Measurements from ENCODE around the gene ARHGEF19. TPM values are rescaled to one million over a fixed set of nuclear protein-coding genes. Genes with fewer than 3 reads are reported as not detected.

Gene ARHGEF19
- total and polyA plus RNA-seq, 9 of the 15 experiments (the other 6 are each of a cell fraction or from before 2014, with no cell fraction given) = 0.73 to 21.0 (median 5.2) TPM

DNA sequence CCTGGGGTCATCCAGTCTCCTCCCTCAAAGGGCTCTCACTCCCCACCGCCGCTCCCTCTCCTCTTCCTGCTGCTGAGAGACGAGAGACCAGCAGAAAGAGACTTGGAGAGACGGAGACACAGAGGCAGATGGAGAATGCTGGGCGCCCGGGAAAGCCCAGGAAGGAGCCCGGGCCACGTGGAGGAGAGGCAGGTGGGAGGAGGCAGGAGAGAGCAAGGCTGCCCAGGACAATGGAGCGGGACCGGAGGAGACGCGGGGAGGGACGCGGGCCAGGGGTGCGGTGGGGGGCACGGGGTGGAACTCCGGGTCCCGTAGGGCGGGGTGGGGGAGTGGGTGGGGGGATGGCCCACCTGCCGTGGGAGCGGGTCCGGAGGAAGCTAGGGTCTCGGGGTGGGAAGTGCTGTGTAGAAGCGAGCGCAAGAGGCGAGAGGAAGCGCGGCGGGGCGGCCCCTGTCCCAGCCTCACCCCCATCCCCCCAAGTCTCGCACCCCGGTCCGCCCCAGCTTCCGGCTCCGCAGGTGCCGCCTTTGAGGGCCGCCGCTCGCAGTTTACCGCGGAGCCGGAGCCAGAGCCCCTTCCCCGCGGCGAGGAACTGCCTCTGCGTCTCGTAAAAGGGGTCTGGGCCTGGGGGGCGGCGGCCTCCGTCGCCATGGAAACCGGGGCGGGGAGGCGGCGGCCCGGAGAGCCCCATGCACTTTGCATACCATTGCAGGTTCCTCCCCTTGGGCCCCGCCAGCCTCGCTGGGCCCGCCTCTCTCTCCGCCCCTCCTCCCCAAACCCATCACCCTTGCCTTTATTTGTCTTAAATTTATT, 44.9 kb downstream of the ARHGEF19 start (continued):
- TF ChIP-seq, protein P1, sequence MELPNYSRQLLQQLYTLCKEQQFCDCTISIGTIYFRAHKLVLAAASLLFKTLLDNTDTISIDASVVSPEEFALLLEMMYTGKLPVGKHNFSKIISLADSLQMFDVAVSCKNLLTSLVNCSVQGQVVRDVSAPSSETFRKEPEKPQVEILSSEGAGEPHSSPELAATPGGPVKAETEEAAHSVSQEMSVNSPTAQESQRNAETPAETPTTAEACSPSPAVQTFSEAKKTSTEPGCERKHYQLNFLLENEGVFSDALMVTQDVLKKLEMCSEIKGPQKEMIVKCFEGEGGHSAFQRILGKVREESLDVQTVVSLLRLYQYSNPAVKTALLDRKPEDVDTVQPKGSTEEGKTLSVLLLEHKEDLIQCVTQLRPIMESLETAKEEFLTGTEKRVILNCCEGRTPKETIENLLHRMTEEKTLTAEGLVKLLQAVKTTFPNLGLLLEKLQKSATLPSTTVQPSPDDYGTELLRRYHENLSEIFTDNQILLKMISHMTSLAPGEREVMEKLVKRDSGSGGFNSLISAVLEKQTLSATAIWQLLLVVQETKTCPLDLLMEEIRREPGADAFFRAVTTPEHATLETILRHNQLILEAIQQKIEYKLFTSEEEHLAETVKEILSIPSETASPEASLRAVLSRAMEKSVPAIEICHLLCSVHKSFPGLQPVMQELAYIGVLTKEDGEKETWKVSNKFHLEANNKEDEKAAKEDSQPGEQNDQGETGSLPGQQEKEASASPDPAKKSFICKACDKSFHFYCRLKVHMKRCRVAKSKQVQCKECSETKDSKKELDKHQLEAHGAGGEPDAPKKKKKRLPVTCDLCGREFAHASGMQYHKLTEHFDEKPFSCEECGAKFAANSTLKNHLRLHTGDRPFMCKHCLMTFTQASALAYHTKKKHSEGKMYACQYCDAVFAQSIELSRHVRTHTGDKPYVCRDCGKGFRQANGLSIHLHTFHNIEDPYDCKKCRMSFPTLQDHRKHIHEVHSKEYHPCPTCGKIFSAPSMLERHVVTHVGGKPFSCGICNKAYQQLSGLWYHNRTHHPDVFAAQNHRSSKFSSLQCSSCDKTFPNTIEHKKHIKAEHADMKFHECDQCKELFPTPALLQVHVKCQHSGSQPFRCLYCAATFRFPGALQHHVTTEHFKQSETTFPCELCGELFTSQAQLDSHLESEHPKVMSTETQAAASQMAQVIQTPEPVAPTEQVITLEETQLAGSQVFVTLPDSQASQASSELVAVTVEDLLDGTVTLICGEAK (IDR thresholded peaks at IDR 0.05) = peak; percentile 46; the same call in 1 of the 2 replicates
- TF ChIP-seq, protein P1 (CRISPR knock-in tag; IDR thresholded peaks at IDR 0.05) = no peak
- TF ChIP-seq, protein P2, sequence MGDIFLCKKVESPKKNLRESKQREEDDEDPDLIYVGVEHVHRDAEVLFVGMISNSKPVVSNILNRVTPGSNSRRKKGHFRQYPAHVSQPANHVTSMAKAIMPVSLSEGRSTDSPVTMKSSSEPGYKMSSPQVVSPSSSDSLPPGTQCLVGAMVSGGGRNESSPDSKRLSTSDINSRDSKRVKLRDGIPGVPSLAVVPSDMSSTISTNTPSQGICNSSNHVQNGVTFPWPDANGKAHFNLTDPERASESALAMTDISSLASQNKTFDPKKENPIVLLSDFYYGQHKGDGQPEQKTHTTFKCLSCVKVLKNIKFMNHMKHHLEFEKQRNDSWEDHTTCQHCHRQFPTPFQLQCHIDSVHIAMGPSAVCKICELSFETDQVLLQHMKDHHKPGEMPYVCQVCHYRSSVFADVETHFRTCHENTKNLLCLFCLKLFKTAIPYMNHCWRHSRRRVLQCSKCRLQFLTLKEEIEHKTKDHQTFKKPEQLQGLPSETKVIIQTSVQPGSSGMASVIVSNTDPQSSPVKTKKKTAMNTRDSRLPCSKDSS (IDR thresholded peaks at IDR 0.05; ENCODE audit: low read depth, partially characterized antibody) = no peak
- peak; percentile 46 for TF ChIP-seq TAF1 (IDR thresholded peaks at IDR 0.05; ENCODE audit: control insufficient read depth, extremely low read depth, insufficient read depth, low read length, severe bottlenecking)
- no peak for TF ChIP-seq ZNF507 (tag; conservative IDR thresholded peaks at IDR 0.05)
- TF ChIP-seq CSDE1 (IDR thresholded peaks at IDR 0.05) = peak in 1 of 2 experiments; percentile 90; a peak in 2 of 4 replicates
- peak; percentile 45 to 63; a peak in 3 of 4 replicates for TF ChIP-seq MAZ (CRISPR knock-in tag; conservative IDR thresholded peaks at IDR 0.05 in 1 of 2, IDR thresholded peaks at IDR 0.05 in 1 of 2)
- peak; percentile 99 for TF ChIP-seq RFX1 (IDR thresholded peaks at IDR 0.05)
- TF ChIP-seq SP1 (CRISPR knock-in tag; IDR thresholded peaks at IDR 0.05) = peak; percentile 70; the same call in 1 of the 2 replicates
- TF ChIP-seq CHD2 (IDR thresholded peaks at IDR 0.05; ENCODE audit: low read depth, low read length) = no peak
- peak; percentile 15; the same call in 1 of the 2 replicates for TF ChIP-seq ETV1 (tag; conservative IDR thresholded peaks at IDR 0.05; ENCODE audit: low read depth)
- no peak for TF ChIP-seq CAMTA2 (CRISPR knock-in tag; conservative IDR thresholded peaks at IDR 0.05)
- no peak for TF ChIP-seq ARHGAP35 (IDR thresholded peaks at IDR 0.05; ENCODE audit: partially characterized antibody)
- TF ChIP-seq ERF (CRISPR knock-in tag; IDR thresholded peaks at IDR 0.05) = no peak
- TF ChIP-seq, protein P3, sequence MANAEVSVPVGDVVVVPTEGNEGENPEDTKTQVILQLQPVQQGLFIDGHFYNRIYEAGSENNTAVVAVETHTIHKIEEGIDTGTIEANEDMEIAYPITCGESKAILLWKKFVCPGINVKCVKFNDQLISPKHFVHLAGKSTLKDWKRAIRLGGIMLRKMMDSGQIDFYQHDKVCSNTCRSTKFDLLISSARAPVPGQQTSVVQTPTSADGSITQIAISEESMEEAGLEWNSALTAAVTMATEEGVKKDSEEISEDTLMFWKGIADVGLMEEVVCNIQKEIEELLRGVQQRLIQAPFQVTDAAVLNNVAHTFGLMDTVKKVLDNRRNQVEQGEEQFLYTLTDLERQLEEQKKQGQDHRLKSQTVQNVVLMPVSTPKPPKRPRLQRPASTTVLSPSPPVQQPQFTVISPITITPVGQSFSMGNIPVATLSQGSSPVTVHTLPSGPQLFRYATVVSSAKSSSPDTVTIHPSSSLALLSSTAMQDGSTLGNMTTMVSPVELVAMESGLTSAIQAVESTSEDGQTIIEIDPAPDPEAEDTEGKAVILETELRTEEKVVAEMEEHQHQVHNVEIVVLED (CRISPR knock-in tag; IDR thresholded peaks at IDR 0.05) = no peak
- no peak for TF ChIP-seq RNF2 (IDR thresholded peaks at IDR 0.05)

Measured in K562 (cell line).